HL-60 (cell line): Measurements from ENCODE around the gene DAP3.

ENCODE experiments used
- DNase-seq, 2 experiments: peaks; one replicate each; pipeline ENCODE4 v3.0.0-alpha.2; 2010 to 2020; ENCODE audit warnings: low read depth in 1 of 2, low spot score in 1 of 2
- H3K27ac ChIP-seq: fragments of 250-450 bp; sonication (Bioruptor Pico); replicated peaks from 2 replicates; pipeline ENCODE4 v1.5.1; 2020; ENCODE audit warnings: mild to moderate bottlenecking, moderate library complexity
- H3K27me3 ChIP-seq: fragments of 250-450 bp; sonication (Bioruptor Pico); 2 replicates; pipeline ENCODE4 v1.5.1; 2021; ENCODE audit warnings: mild to moderate bottlenecking, moderate library complexity; ENCODE audit not compliant: insufficient read depth, poor library complexity, severe bottlenecking
- H3K4me3 ChIP-seq: replicated peaks from 2 replicates; pipeline ENCODE4 v1.5.1; 2011; ENCODE audit warnings: mild to moderate bottlenecking, control low read depth, low read length; ENCODE audit not compliant: insufficient read depth
- GABPA ChIP-seq: IDR thresholded peaks from 2 replicates; pipeline ENCODE4 v1.6.1; 2012; ENCODE audit warnings: low read depth
- POLR2AphosphoS5 ChIP-seq: IDR thresholded peaks from 2 replicates; pipeline ENCODE4 v1.6.1; 2012; ENCODE audit warnings: low read depth
- SPI1 ChIP-seq: IDR thresholded peaks from 2 replicates; pipeline ENCODE4 v1.6.1; 2012; ENCODE audit warnings: low read depth, mild to moderate bottlenecking, borderline replicate concordance
- TF ChIP-seq, protein P1 (sequence below): IDR thresholded peaks from 2 replicates; pipeline ENCODE4 v1.6.1; 2012; ENCODE audit warnings: low read depth; ENCODE audit not compliant: insufficient replicate concordance
- TF ChIP-seq, protein P2 (sequence below): IDR thresholded peaks from one replicate; pipeline ENCODE4 v1.5.1; 2011; ENCODE audit warnings: low read length, control low read depth, inconsistent platforms; ENCODE audit not compliant: insufficient read depth

The DAP3 gene

DNA sequence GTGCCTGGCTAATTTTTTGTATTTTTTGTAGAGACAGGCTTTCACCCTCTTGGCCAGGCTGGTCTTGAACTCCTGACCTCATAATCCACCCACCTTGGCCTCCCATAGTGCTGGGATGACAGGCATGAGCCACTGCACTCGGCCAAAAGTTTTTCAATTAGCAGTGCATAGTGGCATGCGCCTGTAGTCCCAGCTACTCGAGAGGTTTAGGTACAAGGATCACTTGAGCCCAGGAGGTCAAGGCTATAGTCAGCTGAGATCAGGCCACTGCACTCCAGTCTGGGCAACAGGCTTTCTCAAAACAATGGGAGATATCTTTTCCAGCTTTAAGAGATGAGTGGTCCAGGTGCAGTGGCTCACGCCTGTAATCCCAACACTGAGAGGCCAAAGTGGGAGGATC is 30.8 kb downstream of the DAP3 start:
- H3K4me3 ChIP-seq = no peak overlapping the region

DNA sequence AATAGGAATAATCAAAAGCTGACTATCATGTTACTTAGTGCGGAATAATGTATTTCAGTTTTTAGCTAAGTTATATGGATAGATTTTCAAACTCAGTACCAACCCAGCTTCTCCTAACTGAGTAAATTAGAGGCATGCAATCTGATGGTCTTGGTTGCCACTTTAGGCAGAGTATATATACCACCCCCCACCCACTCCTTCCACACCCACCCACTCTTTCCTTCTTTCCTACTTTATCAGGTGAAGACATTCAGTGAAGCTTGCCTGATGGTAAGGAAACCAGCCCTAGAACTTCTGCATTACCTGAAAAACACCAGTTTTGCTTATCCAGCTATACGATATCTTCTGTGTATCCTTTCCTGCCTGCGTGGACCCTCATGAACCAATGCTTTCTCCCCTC is 36.3 kb downstream of the DAP3 start:
- DNase-seq = no peak
- H3K4me3 ChIP-seq = no peak overlapping the region
- H3K27ac ChIP-seq = no peak overlapping the region
- H3K27me3 ChIP-seq = no peaks in the 10 kb centered on the region
- TF ChIP-seq, protein P1, sequence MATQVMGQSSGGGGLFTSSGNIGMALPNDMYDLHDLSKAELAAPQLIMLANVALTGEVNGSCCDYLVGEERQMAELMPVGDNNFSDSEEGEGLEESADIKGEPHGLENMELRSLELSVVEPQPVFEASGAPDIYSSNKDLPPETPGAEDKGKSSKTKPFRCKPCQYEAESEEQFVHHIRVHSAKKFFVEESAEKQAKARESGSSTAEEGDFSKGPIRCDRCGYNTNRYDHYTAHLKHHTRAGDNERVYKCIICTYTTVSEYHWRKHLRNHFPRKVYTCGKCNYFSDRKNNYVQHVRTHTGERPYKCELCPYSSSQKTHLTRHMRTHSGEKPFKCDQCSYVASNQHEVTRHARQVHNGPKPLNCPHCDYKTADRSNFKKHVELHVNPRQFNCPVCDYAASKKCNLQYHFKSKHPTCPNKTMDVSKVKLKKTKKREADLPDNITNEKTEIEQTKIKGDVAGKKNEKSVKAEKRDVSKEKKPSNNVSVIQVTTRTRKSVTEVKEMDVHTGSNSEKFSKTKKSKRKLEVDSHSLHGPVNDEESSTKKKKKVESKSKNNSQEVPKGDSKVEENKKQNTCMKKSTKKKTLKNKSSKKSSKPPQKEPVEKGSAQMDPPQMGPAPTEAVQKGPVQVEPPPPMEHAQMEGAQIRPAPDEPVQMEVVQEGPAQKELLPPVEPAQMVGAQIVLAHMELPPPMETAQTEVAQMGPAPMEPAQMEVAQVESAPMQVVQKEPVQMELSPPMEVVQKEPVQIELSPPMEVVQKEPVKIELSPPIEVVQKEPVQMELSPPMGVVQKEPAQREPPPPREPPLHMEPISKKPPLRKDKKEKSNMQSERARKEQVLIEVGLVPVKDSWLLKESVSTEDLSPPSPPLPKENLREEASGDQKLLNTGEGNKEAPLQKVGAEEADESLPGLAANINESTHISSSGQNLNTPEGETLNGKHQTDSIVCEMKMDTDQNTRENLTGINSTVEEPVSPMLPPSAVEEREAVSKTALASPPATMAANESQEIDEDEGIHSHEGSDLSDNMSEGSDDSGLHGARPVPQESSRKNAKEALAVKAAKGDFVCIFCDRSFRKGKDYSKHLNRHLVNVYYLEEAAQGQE = no peak
- TF ChIP-seq POLR2AphosphoS5 = no peak
- no peak for TF ChIP-seq SPI1
- TF ChIP-seq, protein P2, sequence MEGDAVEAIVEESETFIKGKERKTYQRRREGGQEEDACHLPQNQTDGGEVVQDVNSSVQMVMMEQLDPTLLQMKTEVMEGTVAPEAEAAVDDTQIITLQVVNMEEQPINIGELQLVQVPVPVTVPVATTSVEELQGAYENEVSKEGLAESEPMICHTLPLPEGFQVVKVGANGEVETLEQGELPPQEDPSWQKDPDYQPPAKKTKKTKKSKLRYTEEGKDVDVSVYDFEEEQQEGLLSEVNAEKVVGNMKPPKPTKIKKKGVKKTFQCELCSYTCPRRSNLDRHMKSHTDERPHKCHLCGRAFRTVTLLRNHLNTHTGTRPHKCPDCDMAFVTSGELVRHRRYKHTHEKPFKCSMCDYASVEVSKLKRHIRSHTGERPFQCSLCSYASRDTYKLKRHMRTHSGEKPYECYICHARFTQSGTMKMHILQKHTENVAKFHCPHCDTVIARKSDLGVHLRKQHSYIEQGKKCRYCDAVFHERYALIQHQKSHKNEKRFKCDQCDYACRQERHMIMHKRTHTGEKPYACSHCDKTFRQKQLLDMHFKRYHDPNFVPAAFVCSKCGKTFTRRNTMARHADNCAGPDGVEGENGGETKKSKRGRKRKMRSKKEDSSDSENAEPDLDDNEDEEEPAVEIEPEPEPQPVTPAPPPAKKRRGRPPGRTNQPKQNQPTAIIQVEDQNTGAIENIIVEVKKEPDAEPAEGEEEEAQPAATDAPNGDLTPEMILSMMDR = no peak
- no peak for TF ChIP-seq GABPA

More for the DNA sequence above, 30.8 kb downstream of the DAP3 start:
- no peak for DNase-seq
- Histone ChIP-seq H3K27me3 (no peaks in the 10 kb centered on the region), H3K27ac (no peak overlapping the region)
- TF ChIP-seq POLR2AphosphoS5 (no peak), GABPA (no peak), SPI1 (no peak)
- TF ChIP-seq, protein P1 = no peak
- TF ChIP-seq, protein P2 = no peak

DNA sequence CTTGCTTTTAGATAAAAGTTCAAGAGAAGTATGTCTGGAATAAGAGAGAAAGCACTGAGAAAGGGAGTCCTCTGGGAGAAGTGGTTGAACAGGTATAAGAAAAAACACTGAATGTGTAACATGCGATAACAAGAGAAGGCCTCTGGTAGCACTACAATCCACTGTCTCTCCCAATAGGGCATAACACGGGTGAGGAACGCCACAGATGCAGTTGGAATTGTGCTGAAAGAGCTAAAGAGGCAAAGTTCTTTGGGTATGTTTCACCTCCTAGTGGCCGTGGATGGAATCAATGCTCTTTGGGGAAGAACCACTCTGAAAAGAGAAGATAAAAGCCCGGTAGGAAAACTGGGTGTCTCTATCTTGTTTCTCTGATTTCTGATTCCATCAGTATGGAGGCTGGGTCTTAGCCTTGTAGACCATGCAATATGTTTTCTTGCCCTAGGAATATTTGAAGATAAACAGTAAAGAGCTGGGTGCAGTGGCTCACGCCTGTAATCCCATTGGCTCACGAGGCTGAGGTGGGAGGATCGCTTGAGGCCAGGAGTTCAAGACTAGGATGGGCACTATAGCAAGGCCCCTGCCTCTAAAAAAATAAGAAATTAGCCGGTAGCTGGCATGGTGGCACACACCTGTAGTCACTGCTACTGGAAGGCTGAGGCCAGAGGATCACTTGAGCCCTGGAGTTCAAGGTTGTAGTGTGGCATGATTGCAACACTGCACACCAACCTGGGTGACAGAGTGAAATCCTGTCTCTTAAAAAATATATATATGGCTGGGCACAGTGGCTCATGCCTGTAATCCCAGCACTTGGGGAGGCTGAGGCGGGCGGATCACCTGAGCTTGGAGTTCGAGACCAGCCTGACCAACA is 40.4 kb downstream of the DAP3 start:
- H3K4me3 ChIP-seq = no peak overlapping the region
- peak in 1 of 2 experiments; percentile 54 for DNase-seq
- no peaks in the 10 kb centered on the region for H3K27me3 ChIP-seq
- TF ChIP-seq, protein P2 = peak; percentile 32
- TF ChIP-seq SPI1 = no peak
- no peak overlapping the region for H3K27ac ChIP-seq
